Activated T-helper 17 cell treated with anti-CD3 and anti-CD28 coated beads, Interleukin-2, amount 50 U/mL, for 72 hours (primary cell): Measurements from ENCODE around the gene KDM4D. TPM values are rescaled to one million over a fixed set of nuclear protein-coding genes. Genes with fewer than 3 reads are reported as not detected.

Experiments
- ATAC-seq: fragments of 150-1000 bp; cut with Tn5 transposase; replicated peaks from 2 replicates; pipeline ENCODE4 v1.10.0; 2021; ENCODE audit warnings: mild to moderate bottlenecking, moderate library complexity
- H3K27ac Mint-ChIP-seq: one replicate; pipeline ENCODE4 v1.8.0; 2022; ENCODE audit warnings: mixed read lengths
- H3K27me3 Mint-ChIP-seq: one replicate; pipeline ENCODE4 v1.8.0; 2022; ENCODE audit warnings: mixed read lengths
- H3K36me3 Mint-ChIP-seq: one replicate; pipeline ENCODE4 v1.8.0; 2022; ENCODE audit warnings: low read depth, mild to moderate bottlenecking, mixed read lengths
- H3K4me1 Mint-ChIP-seq: one replicate; pipeline ENCODE4 v1.8.0; 2022; ENCODE audit warnings: mixed read lengths
- H3K4me3 Mint-ChIP-seq: one replicate; pipeline ENCODE4 v1.8.0; 2022; ENCODE audit warnings: mild to moderate bottlenecking, mixed read lengths
- H3K9me3 Mint-ChIP-seq: one replicate; pipeline ENCODE4 v1.8.0; 2022; ENCODE audit warnings: mixed read lengths
- total RNA-seq, 2 donors: library from RNA; stranded (reverse); gene quantifications; one replicate each; pipeline ENCODE4 v1.2.3, GENCODE V29; 2022

Gene KDM4D
- total RNA-seq, 2 donors from 2014 or later = 0.91 to 1.0 TPM

DNA sequence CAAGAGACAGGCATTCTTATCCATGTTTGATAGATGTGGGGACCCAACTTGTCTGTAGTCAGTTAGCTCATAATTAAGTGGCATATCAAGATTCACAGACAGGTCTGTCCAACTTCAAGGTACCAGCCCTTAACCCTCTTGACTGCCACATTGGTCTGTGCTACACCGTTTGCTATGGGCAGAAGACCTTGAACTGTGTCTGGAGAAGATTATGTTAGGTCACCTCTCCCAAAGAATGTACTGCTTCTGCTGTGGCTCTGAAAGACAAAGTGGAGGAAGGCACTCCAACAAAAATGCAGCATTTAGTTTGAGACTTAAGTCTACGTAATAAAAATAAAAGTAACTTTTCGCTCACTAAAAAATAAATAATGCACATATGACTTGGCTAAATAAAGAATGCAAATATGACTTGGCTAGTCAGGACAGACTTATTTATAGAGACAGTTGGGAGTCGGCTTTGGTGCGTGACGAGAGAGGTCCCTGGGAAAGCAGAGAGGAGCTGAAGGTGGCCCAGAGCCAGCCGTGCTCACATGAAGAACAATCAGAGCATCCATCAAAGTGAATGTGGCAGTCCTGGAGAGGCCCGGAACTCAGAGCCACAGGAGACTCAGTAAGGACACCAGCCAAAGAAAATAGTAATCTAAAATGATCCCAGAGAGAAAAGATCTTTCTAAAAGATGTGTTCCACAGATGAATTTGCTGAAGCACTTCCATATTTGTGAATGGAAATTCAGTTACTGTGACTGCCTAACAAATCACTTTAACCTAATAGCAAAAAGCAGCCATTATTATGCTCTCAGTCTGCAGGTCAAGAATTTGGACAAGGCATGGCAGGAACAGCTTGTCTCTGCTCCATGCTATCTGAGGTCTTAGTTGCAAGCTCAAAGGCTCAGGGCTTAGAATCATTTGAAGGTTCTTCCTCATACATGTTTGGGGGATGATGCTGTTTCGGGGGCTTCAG is 35.1 kb upstream of the KDM4D start:
- H3K27ac Mint-ChIP-seq = no peak overlapping the region
- peaks cover 4% of the 10 kb centered on the region for H3K27me3 Mint-ChIP-seq
- H3K4me3 Mint-ChIP-seq = no peak overlapping the region
- no peak for ATAC-seq
- H3K9me3 Mint-ChIP-seq = no peaks in the 10 kb centered on the region
- peaks cover 16% of the 10 kb centered on the region for H3K4me1 Mint-ChIP-seq
- H3K36me3 Mint-ChIP-seq = no peaks in the 10 kb centered on the region

DNA sequence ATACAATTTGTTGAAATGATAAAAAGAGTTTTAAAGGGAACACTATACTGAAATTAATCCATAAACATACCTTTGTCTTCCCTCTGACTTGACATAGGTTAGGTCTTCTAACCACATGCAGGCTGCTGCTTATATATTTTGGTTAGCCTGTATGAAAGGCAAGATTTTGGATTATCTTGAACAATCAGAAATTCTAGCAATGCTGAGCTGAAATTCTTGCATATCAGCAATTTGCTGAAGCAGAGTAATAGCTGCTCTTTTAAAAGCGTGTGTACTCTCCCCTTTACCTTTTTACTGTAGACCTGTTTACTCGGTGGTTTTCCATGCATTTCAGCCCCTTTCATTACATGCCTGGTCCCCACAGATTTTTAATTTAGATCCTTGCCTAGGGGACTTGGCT is 34.2 kb upstream of the KDM4D start:
- Mint-ChIP-seq H3K4me1 (peaks cover 8% of the 10 kb centered on the region), H3K36me3 (no peaks in the 10 kb centered on the region), H3K27ac (no peak overlapping the region), H3K27me3 (peaks cover 7% of the 10 kb centered on the region), H3K4me3 (no peak overlapping the region), H3K9me3 (no peaks in the 10 kb centered on the region)
- ATAC-seq = no peak

DNA sequence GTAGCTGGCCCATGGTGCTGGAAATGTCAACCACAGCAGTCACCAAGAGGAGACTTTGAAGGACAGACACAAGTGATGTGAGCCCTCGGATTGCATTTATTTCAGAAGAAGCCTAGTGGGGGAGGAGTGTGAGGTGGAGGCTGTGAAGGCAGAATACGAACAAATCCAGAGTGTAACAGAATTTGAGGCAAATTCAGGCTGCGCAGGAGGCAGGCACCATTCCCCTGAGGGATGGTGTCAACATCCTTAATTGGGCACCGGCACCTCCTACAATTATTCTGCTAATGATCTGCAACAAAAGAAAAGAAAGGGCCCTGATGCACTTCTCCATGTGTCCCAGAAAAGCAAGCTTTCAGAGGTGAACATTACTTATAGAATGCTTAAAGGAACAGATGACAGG is 32.4 kb upstream of the KDM4D start:
- peaks cover 7% of the 10 kb centered on the region for H3K27me3 Mint-ChIP-seq

DNA sequence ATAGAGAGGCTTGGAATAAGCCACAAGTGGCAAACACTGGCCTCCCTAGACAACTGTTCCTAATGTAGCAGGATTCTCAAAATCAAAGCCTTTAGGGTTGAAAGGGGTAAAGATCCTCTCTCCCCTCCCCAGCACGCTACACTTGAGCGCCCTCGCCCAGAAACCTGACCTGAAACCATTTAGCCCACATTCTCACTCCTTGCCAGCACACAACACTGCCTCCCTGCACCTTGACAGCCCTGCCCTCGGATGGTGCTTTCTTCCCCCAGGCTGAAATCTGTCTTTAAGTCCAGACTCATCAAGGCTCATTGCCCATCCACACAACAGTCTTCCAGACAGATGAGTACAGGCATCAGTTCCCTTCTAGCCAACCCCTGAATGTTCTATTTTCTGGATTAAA is 26.7 kb upstream of the KDM4D start:
- Mint-ChIP-seq H3K4me1 (no peaks in the 10 kb centered on the region), H3K4me3 (no peak overlapping the region), H3K36me3 (no peaks in the 10 kb centered on the region), H3K27me3 (peaks cover 6% of the 10 kb centered on the region), H3K27ac (no peak overlapping the region), H3K9me3 (no peaks in the 10 kb centered on the region)
- ATAC-seq = no peak

More for the DNA sequence above, 32.4 kb upstream of the KDM4D start:
- Mint-ChIP-seq H3K9me3 (no peaks in the 10 kb centered on the region), H3K27ac (no peak overlapping the region), H3K4me1 (no peaks in the 10 kb centered on the region), H3K36me3 (no peaks in the 10 kb centered on the region), H3K4me3 (no peak overlapping the region)
- no peak for ATAC-seq

DNA sequence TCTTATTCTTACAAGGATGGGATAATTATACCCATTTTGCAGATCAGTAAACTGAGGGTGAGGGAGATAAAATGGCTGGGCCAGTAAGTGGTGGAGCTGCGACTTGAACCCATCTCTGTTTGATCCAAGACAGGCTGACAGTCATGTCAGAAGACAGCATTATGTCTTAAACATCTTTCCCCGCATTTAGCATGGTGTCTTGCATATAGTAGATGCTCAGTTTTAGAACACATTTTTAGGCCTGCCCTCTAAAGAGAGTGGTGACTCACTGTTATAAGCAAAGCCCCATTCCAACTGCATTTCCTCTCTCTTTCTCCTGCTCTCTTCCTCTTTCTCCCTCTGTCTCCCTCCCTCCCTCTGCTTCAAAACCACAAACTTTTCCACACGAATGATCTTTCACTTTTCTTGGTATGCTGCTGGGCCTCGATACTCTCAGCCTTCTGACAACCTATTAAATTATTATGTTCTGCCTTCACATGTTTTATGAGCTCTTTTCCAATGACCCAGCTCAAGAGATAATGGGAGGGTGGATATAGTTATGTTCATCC is 25.4 kb upstream of the KDM4D start:
- no peak overlapping the region for H3K27ac Mint-ChIP-seq
- H3K9me3 Mint-ChIP-seq = no peaks in the 10 kb centered on the region
- no peak for ATAC-seq
- no peak overlapping the region for H3K4me3 Mint-ChIP-seq
- peaks cover 4% of the 10 kb centered on the region for H3K27me3 Mint-ChIP-seq
- no peaks in the 10 kb centered on the region for H3K36me3 Mint-ChIP-seq
- H3K4me1 Mint-ChIP-seq = no peaks in the 10 kb centered on the region

DNA sequence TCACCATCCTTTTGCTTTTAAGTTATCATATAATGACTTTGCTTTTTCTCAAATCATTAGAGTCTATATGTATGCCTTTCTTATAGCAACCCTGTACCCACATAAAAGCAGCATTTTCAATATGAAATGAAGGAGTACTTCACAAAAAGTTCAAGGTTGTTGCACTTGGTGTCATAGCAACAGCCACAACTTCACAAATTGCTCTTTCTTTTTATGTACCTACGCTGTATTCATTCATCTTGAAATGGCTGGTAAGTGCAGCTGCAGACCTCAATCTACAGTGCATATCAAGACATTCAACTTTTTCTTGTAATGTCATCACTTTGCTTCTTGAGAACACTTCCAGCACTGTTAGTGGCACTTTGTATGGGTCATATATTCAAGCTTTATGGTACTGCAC is 18.8 kb upstream of the KDM4D start:
- Mint-ChIP-seq H3K36me3 (peaks cover 4% of the 10 kb centered on the region), H3K27ac (no peak overlapping the region), H3K27me3 (no peaks in the 10 kb centered on the region), H3K9me3 (no peaks in the 10 kb centered on the region), H3K4me1 (no peaks in the 10 kb centered on the region), H3K4me3 (no peak overlapping the region)
- no peak for ATAC-seq

DNA sequence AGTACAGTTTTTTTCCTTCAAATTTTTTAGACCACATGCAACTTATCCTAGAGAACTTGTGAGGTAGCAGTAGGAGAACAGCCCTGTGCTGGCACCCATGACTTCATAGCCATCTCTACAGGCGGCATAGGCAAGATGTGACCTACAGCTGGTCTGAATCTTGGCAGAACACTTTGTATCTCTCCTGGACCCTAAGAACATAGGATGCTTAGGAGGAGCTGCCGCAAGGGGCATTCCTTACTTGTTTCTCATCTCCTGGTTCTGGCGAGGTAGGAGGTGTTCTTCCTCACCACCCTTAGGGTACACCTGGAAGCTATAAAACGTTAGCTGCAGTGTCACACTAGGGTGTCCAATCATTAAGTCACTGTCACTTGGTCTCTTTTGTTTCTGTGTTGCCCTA is 16.5 kb upstream of the KDM4D start:
- no peak for ATAC-seq
- H3K4me3 Mint-ChIP-seq = no peak overlapping the region

DNA sequence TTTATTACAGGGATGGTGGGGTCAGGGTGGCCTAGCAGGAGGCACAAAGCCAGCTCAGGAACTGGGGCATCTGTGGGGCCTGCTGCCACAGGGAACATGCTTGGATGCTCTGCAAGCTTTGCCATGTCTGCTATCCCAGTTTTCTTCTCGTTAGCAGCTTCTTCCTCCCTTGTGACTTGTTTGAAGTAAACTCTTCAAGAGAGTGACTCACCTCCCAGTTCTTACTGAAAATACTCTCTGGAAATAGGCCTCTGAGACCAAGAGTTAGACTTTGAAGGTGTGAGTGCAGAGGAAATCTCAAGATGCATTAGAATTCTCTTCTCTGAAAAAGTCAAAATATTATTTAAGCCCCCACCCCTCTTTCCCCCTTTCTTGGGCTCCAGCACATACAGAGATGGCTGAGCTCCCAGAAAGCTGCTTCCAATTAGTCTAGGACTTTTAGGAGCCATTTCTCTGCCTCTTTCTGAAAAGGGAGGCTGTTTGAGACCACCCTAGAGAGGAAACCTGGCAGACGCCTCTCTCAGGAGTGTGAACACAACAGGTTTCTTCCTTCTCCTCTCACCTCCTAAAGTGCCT is 15.3 kb upstream of the KDM4D start:
- no peak overlapping the region for H3K4me3 Mint-ChIP-seq
- no peaks in the 10 kb centered on the region for H3K27me3 Mint-ChIP-seq
- no peaks in the 10 kb centered on the region for H3K4me1 Mint-ChIP-seq
- no peak for ATAC-seq
- H3K27ac Mint-ChIP-seq = no peak overlapping the region
- H3K9me3 Mint-ChIP-seq = no peaks in the 10 kb centered on the region
- peaks cover 35% of the 10 kb centered on the region for H3K36me3 Mint-ChIP-seq

More for the DNA sequence above, 16.5 kb upstream of the KDM4D start:
- Mint-ChIP-seq H3K4me1 (no peaks in the 10 kb centered on the region), H3K36me3 (peaks cover 23% of the 10 kb centered on the region), H3K27ac (no peak overlapping the region), H3K9me3 (no peaks in the 10 kb centered on the region), H3K27me3 (no peaks in the 10 kb centered on the region)

DNA sequence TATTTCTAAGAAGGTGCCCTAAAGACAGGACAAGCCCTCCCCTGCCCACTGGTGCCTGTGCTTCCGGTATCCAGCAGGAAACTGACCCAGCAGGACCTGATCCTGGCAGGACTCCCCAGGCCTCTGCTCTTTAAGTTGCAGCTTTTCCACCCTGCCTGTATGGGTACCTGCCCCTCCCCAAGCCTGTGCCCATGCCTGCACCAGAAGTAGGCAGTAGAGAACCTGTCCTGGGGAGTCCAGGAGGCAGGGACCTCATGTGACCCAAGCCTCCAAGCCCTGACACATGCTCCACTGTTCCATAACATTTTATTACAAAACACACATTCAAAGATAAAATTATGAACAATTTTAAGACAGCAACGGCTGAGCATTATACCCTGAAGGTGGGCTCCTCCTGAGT is 14.3 kb upstream of the KDM4D start:
- no peaks in the 10 kb centered on the region for H3K4me1 Mint-ChIP-seq
- H3K4me3 Mint-ChIP-seq = no peak overlapping the region
- H3K9me3 Mint-ChIP-seq = no peaks in the 10 kb centered on the region
- H3K27me3 Mint-ChIP-seq = no peaks in the 10 kb centered on the region
- ATAC-seq = no peak
- peaks cover 45% of the 10 kb centered on the region for H3K36me3 Mint-ChIP-seq
- H3K27ac Mint-ChIP-seq = no peak overlapping the region

DNA sequence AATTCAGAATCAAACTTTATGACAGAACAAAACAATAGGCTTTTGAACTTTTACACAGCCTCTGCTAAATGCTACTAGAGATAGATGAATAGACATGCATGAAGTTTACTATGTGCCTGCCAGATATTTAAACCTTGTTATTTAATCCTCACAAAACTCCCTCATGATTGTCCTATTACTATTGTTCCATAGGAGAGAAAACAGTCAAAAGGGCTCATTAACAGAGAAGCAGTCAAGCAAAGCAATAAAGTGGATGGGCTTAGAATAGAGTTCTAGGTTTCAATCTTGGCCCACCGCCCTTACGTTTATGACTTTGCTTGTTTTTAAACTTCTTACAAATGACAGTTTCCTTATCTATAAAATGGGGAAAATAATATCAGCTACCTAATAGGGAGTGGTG is 13.0 kb upstream of the KDM4D start:
- H3K27ac Mint-ChIP-seq = no peak overlapping the region
- H3K27me3 Mint-ChIP-seq = no peaks in the 10 kb centered on the region
- H3K36me3 Mint-ChIP-seq = peaks cover 58% of the 10 kb centered on the region
- no peaks in the 10 kb centered on the region for H3K4me1 Mint-ChIP-seq
- H3K4me3 Mint-ChIP-seq = no peak overlapping the region
- no peaks in the 10 kb centered on the region for H3K9me3 Mint-ChIP-seq
- no peak for ATAC-seq

DNA sequence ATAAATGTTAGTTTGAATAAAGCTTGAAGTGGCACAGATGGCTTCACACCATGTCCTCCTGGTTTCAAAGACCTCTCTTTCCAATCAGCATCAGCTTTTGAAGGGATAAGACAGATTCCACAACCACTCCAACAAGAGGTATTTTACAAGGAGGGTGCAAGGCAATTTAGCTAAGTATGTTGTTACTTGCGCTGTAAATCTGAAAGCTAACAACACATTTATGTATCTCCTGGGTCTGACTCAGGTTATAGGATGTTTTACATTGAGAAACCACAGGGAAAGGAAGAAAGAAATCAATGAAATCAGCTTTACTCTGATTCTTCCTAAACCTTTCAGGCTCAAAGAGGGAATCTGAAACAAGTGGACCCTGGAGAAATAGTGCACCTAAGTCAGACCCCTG is 12.3 kb upstream of the KDM4D start:
- Mint-ChIP-seq H3K27me3 (no peaks in the 10 kb centered on the region), H3K36me3 (peaks cover 66% of the 10 kb centered on the region), H3K9me3 (no peaks in the 10 kb centered on the region), H3K4me3 (no peak overlapping the region), H3K27ac (no peak overlapping the region), H3K4me1 (no peaks in the 10 kb centered on the region)
- no peak for ATAC-seq

DNA sequence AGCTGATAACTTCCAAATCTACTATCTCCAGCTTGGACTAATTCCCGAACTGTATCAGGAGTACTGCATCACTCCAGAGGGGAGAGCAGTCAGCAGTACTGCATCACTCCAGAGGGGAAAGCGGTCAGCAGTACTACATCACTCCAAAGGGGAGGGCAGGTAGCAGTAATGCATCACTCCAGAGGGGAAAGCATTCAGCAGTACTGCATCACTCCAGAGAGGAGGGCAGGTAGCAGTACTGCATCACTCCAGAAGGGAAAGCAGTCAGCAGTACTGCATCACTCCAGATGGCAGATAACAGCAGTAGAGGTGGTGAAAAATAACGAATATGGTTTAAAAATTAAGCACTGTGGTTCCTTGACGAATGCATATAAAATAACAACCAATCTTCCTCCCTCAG is 8.6 kb upstream of the KDM4D start:
- H3K27me3 Mint-ChIP-seq = no peaks in the 10 kb centered on the region
- ATAC-seq = no peak
- H3K36me3 Mint-ChIP-seq = peaks cover 97% of the 10 kb centered on the region
- H3K27ac Mint-ChIP-seq = peak overlapping the region; percentile 7
- no peak overlapping the region for H3K4me3 Mint-ChIP-seq
- H3K4me1 Mint-ChIP-seq = peaks cover 7% of the 10 kb centered on the region
- H3K9me3 Mint-ChIP-seq = no peaks in the 10 kb centered on the region

DNA sequence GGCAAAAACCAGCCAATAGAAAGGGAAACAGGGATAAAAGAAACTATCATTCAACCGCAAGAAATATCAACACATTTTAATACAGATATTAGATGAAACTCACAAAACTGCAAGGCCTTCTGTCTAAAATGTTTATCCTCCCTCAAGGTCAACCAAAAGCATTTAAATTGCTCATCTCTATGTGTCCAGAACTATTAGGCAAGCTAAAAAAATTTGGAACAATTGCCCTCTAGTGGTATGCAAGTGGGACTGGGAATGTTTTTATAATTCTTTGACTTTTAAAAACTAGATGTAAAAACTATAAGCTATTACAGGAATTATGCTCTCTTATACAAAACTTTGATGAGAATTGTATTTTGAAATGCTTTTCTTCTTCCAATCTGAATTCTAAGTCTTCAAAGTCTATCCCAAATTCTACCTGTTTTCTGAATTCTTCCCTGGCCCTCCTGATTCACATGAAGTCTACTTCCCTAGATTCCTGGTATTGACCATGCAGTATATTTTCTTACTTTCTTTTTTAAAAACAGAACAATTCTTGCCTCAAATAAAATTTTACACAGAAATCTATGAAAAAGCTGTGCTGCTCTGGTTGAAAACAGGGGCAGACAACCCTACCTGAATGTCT is 5.1 kb upstream of the KDM4D start:
- Mint-ChIP-seq H3K27me3 (no peaks in the 10 kb centered on the region), H3K27ac (peak overlapping the region; percentile 34), H3K4me1 (peaks cover 7% of the 10 kb centered on the region), H3K36me3 (peaks cover 98% of the 10 kb centered on the region), H3K9me3 (no peaks in the 10 kb centered on the region), H3K4me3 (no peak overlapping the region)
- no peak for ATAC-seq

DNA sequence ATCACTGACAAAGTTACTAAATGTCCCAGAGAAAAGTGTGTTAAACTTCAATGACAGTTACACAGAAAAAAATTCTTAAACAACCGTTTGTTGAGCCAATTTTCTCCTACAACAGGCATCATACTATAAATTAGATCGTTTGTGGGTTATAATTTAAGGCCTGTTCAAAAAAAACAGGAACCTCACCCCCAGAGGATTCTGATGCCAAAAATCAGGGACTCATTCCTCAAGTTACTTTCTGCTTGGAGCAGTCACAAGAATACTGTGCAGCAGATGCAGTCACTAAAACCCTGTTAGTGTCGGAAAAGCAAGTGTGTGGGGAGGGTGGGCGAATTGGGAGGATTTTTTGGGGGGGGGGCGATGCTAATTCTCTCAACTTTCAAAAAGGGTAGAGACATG is 810 bp upstream of the KDM4D start:
- ATAC-seq = no peak
- Mint-ChIP-seq H3K27me3 (no peaks in the 10 kb centered on the region), H3K4me1 (peaks cover 14% of the 10 kb centered on the region), H3K9me3 (no peaks in the 10 kb centered on the region), H3K36me3 (peaks cover 60% of the 10 kb centered on the region), H3K4me3 (peak overlapping the region; percentile 94), H3K27ac (peak overlapping the region; percentile 97)

DNA sequence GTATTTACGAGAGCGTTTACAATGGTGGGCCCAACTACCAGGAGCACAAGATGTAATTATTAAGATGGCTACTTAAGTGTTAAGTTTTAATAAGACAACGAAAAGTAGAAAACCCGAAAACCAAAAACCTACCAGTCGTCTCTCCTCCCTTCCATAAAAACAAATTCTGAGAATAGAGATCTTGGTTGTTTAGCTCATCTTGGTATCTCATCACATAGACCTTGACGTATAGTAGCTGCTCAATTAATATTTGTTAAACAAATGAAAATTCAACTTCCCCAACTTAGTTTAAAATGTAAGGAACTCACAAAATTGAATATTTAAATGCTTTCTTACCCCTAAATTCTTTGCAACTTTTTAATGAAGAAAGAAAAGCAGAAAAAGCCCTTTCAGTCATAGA is 669 bp downstream of the KDM4D start:
- Mint-ChIP-seq H3K36me3 (peaks cover 45% of the 10 kb centered on the region), H3K4me3 (peak overlapping the region; percentile 94), H3K4me1 (peaks cover 8% of the 10 kb centered on the region), H3K27me3 (no peaks in the 10 kb centered on the region), H3K27ac (peak overlapping the region; percentile 97), H3K9me3 (no peaks in the 10 kb centered on the region)
- no peak for ATAC-seq
